ENCODE data around the gene ACOT4. TPM values are rescaled to one million over a fixed set of nuclear protein-coding genes. Genes with fewer than 3 reads are reported as not detected.
"Not testable (repeated sequence)": the region's sequence is repeated elsewhere in the genome, so short reads cannot be mapped to it uniquely, and the experiment has no call there.

Gene ACOT4
- total and polyA plus RNA-seq, 4 donors = 0.15 to 1.6 (median 0.84) TPM

- H3K9me3 ChIP-seq (ENCODE audit: control insufficient read depth, low read length); H3K27ac ChIP-seq (ENCODE audit: low read depth in 1 of 2, low read length in 2 of 2); H3K4me3 ChIP-seq (ENCODE audit: low read length in 2 of 2); H3K4me1 ChIP-seq (ENCODE audit: control insufficient read depth in 1 of 2, insufficient read depth in 2 of 2, low read length in 2 of 2); H3K27me3 ChIP-seq (ENCODE audit: control insufficient read depth in 1 of 2, insufficient read depth in 2 of 2, low read length in 1 of 2); H3K36me3 ChIP-seq (ENCODE audit: control insufficient read depth in 1 of 2, insufficient read depth in 2 of 2, low read length in 1 of 2); DNase-seq; ATAC-seq (ENCODE audit: low FRiP score): not testable (repeated sequence)
- intact Hi-C loops (cut with DNase I) = loop anchor here in 1 of 2 donors (10.0 kb wide), 2 partner anchors 53 to 57 kb away; partner anchors contain the start of gene ACOT6
- WGBS, 2 donors = 70 to 78% methylated on average over 7 of the region's 7 CpGs
Observed at GRCh38 chr14:73562256-73562655, 29.4 kb upstream of the ACOT4 start.

DNA sequence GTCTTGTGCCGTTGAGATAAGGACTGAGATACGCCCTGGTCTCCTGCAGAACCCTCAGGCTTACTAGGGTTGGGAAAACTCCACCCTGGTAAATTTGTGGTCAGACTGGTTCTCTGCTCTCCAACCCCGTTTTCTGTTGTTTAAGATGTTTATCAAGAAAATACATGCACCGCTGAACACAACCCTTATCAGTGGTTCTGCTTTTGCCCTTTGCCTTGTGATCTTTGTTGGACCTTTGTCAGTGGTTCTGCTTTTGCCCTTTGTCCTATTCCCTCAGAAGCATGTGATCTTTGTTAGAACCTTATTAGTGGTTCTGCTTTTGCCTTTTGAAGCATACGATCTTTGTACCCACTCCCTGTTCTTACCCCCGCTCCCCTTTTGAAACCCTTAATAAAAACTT is 29.0 kb upstream of the ACOT4 start:
- WGBS, 2 donors = 75 to 76% methylated on average over 6 of the region's 6 CpGs
- H3K36me3 ChIP-seq (ENCODE audit: control insufficient read depth in 1 of 2, insufficient read depth in 2 of 2, low read length in 1 of 2); H3K4me3 ChIP-seq (ENCODE audit: low read length in 2 of 2); H3K27me3 ChIP-seq (ENCODE audit: control insufficient read depth in 1 of 2, insufficient read depth in 2 of 2, low read length in 1 of 2); H3K9me3 ChIP-seq (ENCODE audit: control insufficient read depth, low read length); H3K27ac ChIP-seq (ENCODE audit: low read depth in 1 of 2, low read length in 2 of 2); H3K4me1 ChIP-seq (ENCODE audit: control insufficient read depth in 1 of 2, insufficient read depth in 2 of 2, low read length in 2 of 2); DNase-seq; ATAC-seq (ENCODE audit: low FRiP score): not testable (repeated sequence)
- intact Hi-C loops (cut with DNase I) = loop anchor here in 1 of 2 donors (10.0 kb wide), 2 partner anchors 52 to 58 kb away; partner anchors contain the start of gene ACOT6

GRCh38 chr14:73566431-73566830 is 25.2 kb upstream of the ACOT4 start:
- H3K27ac ChIP-seq (ENCODE audit: low read depth in 1 of 2, low read length in 2 of 2); H3K27me3 ChIP-seq (ENCODE audit: control insufficient read depth in 1 of 2, insufficient read depth in 2 of 2, low read length in 1 of 2); H3K9me3 ChIP-seq (ENCODE audit: control insufficient read depth, low read length); H3K4me3 ChIP-seq (ENCODE audit: low read length in 2 of 2); DNase-seq; H3K4me1 ChIP-seq (ENCODE audit: control insufficient read depth in 1 of 2, insufficient read depth in 2 of 2, low read length in 2 of 2); ATAC-seq (ENCODE audit: low FRiP score); H3K36me3 ChIP-seq (ENCODE audit: control insufficient read depth in 1 of 2, insufficient read depth in 2 of 2, low read length in 1 of 2): not testable (repeated sequence)
- intact Hi-C loops (cut with DNase I) = loop anchor here (5.0 to 10.0 kb wide), 3 partner anchors 48 to 62 kb away; partner anchors contain the start of gene ACOT6 (in 1 of the 2)
- 84 to 97% methylated on average over 17 to 18 of the region's 18 CpGs for WGBS, 2 donors

DNA sequence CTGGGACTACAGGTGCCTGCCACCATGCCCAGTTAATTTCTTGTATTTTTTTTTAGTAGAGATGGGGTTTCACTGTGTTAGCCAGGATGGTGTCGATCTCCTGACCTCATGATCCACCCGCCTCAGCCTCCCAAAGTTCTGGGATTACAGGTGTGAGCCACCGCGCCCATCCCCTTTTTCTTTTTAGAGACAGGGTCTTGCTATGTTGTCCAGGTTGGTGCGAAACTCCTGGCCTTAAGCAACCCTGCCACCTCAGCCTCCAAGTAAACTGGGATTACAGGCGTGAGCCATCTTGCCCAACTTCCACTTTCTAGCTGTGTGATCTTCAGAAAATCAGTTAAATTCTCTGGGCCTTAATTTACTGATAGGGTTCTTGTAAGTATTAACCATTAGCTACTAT is 24.7 kb upstream of the ACOT4 start:
- intact Hi-C loops (cut with DNase I) = loop anchor here (5.0 to 10.0 kb wide), 3 partner anchors 48 to 62 kb away; partner anchors contain the start of gene ACOT6 (in 1 of the 2)
- H3K4me3 ChIP-seq (ENCODE audit: low read length in 2 of 2) = not testable (repeated sequence)
- WGBS, 2 donors = 98 to 100% methylated on average over 6 of the region's 6 CpGs

GRCh38 chr14:73567358-73567757 is 24.3 kb upstream of the ACOT4 start:
- 84 to 92% methylated on average over 7 of the region's 7 CpGs for WGBS, 2 donors
- Histone ChIP-seq H3K9me3 (ENCODE audit: control insufficient read depth, low read length) (no peaks in the 10 kb centered on the region), H3K36me3 (ENCODE audit: control insufficient read depth in 1 of 2, insufficient read depth in 2 of 2, low read length in 1 of 2) (no peaks in the 10 kb centered on the region), H3K27ac (ENCODE audit: low read depth in 1 of 2, low read length in 2 of 2) (no peak overlapping the region), H3K27me3 (ENCODE audit: control insufficient read depth in 1 of 2, insufficient read depth in 2 of 2, low read length in 1 of 2) (no peaks in the 10 kb centered on the region), H3K4me1 (ENCODE audit: control insufficient read depth in 1 of 2, insufficient read depth in 2 of 2, low read length in 2 of 2) (no peaks in the 10 kb centered on the region), H3K4me3 (ENCODE audit: low read length in 2 of 2) (no peak overlapping the region)
- ATAC-seq (ENCODE audit: low FRiP score) (no peak), DNase-seq (no peak)
- intact Hi-C loops (cut with DNase I) = loop anchor here (5.0 to 10.0 kb wide), 3 partner anchors 47 to 63 kb away; partner anchors contain the start of gene ACOT6 (in 1 of the 2)

More for the DNA sequence above, 24.7 kb upstream of the ACOT4 start:
- DNase-seq; H3K9me3 ChIP-seq (ENCODE audit: control insufficient read depth, low read length); H3K27ac ChIP-seq (ENCODE audit: low read depth in 1 of 2, low read length in 2 of 2); H3K4me1 ChIP-seq (ENCODE audit: control insufficient read depth in 1 of 2, insufficient read depth in 2 of 2, low read length in 2 of 2); ATAC-seq (ENCODE audit: low FRiP score); H3K36me3 ChIP-seq (ENCODE audit: control insufficient read depth in 1 of 2, insufficient read depth in 2 of 2, low read length in 1 of 2); H3K27me3 ChIP-seq (ENCODE audit: control insufficient read depth in 1 of 2, insufficient read depth in 2 of 2, low read length in 1 of 2): not testable (repeated sequence)

DNA sequence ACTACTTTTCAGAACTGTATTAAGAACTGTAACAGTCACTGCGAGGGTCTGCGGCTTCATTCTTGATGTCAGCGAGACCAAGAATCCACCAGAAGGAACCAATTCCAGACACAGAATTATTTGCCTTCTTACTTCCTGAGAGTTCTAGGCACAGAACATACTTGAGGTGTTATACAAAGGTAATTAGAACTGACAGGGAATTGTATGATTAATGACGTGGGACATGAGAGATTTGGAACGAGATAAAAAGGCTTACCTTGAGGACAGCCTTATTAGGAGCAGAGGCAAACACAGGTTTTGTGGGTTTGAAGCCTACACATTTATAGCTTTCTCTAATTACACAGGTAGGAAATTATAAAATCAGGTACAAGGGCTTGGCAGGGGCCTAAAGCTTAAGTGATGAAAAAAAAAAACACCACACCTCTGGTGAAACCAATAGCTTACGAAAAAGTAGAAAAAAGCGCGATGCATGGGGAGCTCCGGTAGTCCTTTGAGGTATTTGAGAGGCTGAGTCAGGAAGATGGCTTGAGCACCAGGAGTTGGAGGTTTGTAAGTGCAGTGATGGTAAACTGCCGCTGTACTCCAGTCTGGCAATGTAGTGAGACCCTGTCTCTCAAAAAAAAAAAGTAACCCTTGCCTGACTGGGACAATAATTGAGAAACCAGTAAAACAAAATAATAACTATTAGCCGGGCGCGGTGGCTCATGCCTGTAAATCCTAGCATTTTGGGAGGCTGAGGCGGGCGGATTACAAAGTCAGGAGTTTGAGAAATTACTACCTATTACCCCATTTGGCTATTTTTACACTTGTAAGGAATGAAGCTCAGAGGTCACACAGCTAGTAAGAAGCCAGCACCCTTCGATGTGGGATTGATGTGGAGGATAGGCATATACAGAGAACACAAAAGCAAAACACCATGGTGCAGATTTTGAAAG is 23.5 kb upstream of the ACOT4 start:
- Histone ChIP-seq H3K36me3 (ENCODE audit: control insufficient read depth in 1 of 2, insufficient read depth in 2 of 2, low read length in 1 of 2) (no peaks in the 10 kb centered on the region), H3K27me3 (ENCODE audit: control insufficient read depth in 1 of 2, insufficient read depth in 2 of 2, low read length in 1 of 2) (no peaks in the 10 kb centered on the region), H3K4me1 (ENCODE audit: control insufficient read depth in 1 of 2, insufficient read depth in 2 of 2, low read length in 2 of 2) (no peaks in the 10 kb centered on the region), H3K4me3 (ENCODE audit: low read length in 2 of 2) (peak overlapping the region; percentile 63 to 82), H3K27ac (ENCODE audit: low read depth in 1 of 2, low read length in 2 of 2) (peak overlapping the region; percentile 52 to 98), H3K9me3 (ENCODE audit: control insufficient read depth, low read length) (no peaks in the 10 kb centered on the region)
- intact Hi-C loops (cut with DNase I) = loop anchor here (5.0 to 10.0 kb wide), 3 partner anchors 47 to 63 kb away; partner anchors contain the start of gene ACOT6 (in 1 of the 2)
- DNase-seq = no peak
- 18 to 25% methylated on average over 16 of the region's 16 CpGs for WGBS, 2 donors
- ATAC-seq (ENCODE audit: low FRiP score) = no peak

DNA sequence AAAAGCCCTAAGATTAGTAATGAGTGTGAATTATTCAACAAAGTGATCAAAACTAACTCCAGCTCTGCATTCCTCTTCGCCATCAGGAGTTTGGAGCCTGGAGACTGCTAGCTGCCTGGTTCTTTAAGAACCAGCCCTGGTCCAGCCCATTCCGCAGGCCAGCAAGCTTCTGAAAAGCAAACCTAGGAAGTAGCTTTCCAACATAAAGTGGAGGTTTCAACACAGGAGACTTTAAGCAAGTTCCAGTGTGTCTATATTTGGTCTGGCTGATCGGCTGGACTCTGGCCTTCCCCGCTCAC is 22.8 kb upstream of the ACOT4 start:
- not testable (repeated sequence) for H3K27me3 ChIP-seq (ENCODE audit: control insufficient read depth in 1 of 2, insufficient read depth in 2 of 2, low read length in 1 of 2); H3K36me3 ChIP-seq (ENCODE audit: control insufficient read depth in 1 of 2, insufficient read depth in 2 of 2, low read length in 1 of 2); H3K9me3 ChIP-seq (ENCODE audit: control insufficient read depth, low read length); H3K4me1 ChIP-seq (ENCODE audit: control insufficient read depth in 1 of 2, insufficient read depth in 2 of 2, low read length in 2 of 2); DNase-seq; ATAC-seq (ENCODE audit: low FRiP score)
- 0 to 2% methylated on average over 4 of the region's 4 CpGs for whole genome bisulfite sequencing, 2 donors
- intact Hi-C loops (cut with DNase I) = loop anchor here (5.0 to 10.0 kb wide), 3 partner anchors 46 to 64 kb away; partner anchors contain the start of gene ACOT6 (in 1 of the 2)
- peak overlapping the region; percentile 52 to 98 for H3K27ac ChIP-seq (ENCODE audit: low read depth in 1 of 2, low read length in 2 of 2)
- H3K4me3 ChIP-seq (ENCODE audit: low read length in 2 of 2) = peak overlapping the region; percentile 63 to 82

GRCh38 chr14:73569185-73569958 is 22.3 kb upstream of the ACOT4 start, which contains the start of gene ACOT2:
TSS of gene ACOT2 (plus strand) at chr14:73569213. CDS start at chr14:73569241, 28 bp downstream.
- not testable (repeated sequence) for H3K36me3 ChIP-seq (ENCODE audit: control insufficient read depth in 1 of 2, insufficient read depth in 2 of 2, low read length in 1 of 2); H3K27me3 ChIP-seq (ENCODE audit: control insufficient read depth in 1 of 2, insufficient read depth in 2 of 2, low read length in 1 of 2); H3K9me3 ChIP-seq (ENCODE audit: control insufficient read depth, low read length); H3K4me1 ChIP-seq (ENCODE audit: control insufficient read depth in 1 of 2, insufficient read depth in 2 of 2, low read length in 2 of 2)
- intact Hi-C loops (cut with DNase I) = loop anchor here (5.0 to 10.0 kb wide), 3 partner anchors 45 to 65 kb away; partner anchors contain the start of gene ACOT6 (in 1 of the 2)
- WGBS, 2 donors = 1% methylated on average over 49 to 83 of the region's 83 CpGs
- DNase-seq (peak; percentile 87 to 91), ATAC-seq (ENCODE audit: low FRiP score) (peak; percentile 91)
- H3K27ac ChIP-seq (ENCODE audit: low read depth in 1 of 2, low read length in 2 of 2) = peak within 1 kb of the TSS; percentile 73 to 98
- H3K4me3 ChIP-seq (ENCODE audit: low read length in 2 of 2) = peak within 1 kb of the TSS; percentile 63 to 82

Measured in aorta (tissue), 5 donors.